ENCODE measurements around the gene PTPN3. TPM values are rescaled to one million over a fixed set of nuclear protein-coding genes. Genes with fewer than 3 reads are reported as not detected.

Gene PTPN3
- total and polyA plus RNA-seq, 10 of the 15 experiments (the other 5 are each of a cell fraction or from before 2014, with no cell fraction given): 0.18 to 1.3 (median 0.39) TPM

- no peak overlapping the region for H3K4me2 ChIP-seq (ENCODE audit: control insufficient read depth, insufficient read depth)
- H2AFZ ChIP-seq (ENCODE audit: control insufficient read depth, low read depth, low read length): no peak overlapping the region
- in situ Hi-C loops (cut with MboI): no loop called here
- H3K4me1 ChIP-seq (ENCODE audit: control insufficient read depth, insufficient read depth, low read length): no peaks in the 10 kb centered on the region
- H4K20me1 ChIP-seq (ENCODE audit: control insufficient read depth, insufficient read depth): no peaks in the 10 kb centered on the region; the same call in 1 of the 2 replicates
- ATAC-seq (no peak), DNase-seq (ENCODE audit: low read depth, low spot score) (no peak), FAIRE-seq (no peak)
- intact Hi-C loops (cut with micrococcal nuclease; ENCODE audit: unreplicated experiment): no loop called here
- POLR2A ChIA-PET: no interaction called here
- H3K36me3 ChIP-seq (ENCODE audit: control insufficient read depth in 2 of 2, insufficient read depth in 2 of 2, low read length in 1 of 2): no peaks in the 10 kb centered on the region
- CTCF ChIA-PET: interaction anchor here (1.5 to 2.9 kb wide), 2 partner anchors 13 to 16 kb away, joined by 3 to 18 read pairs; no protein-coding TSS in a partner anchor
- RAD21 ChIA-PET (ENCODE audit: unreplicated experiment): interaction anchor here (1.1 to 2.2 kb wide), 3 partner anchors 12 to 16 kb away, joined by 3 to 7 read pairs (median 3); no protein-coding TSS in a partner anchor
- H3K9me3 ChIP-seq (replicated peaks; ENCODE audit: control insufficient read depth, insufficient read depth, low read length): no peaks in the 10 kb centered on the region
- SMC1A ChIA-PET (ENCODE audit: uncharacterized antibody, unreplicated experiment): interaction anchor here (0.8 to 2.2 kb wide), 3 partner anchors 10 to 13 kb away, joined by 4 to 5 read pairs (median 5); no protein-coding TSS in a partner anchor
- no peak overlapping the region for H3K27ac ChIP-seq (ENCODE audit: control insufficient read depth, insufficient read depth)
- H3K9ac ChIP-seq (ENCODE audit: control insufficient read depth, insufficient read depth, low read length): no peak overlapping the region
- no peak for TF ChIP-seq RFX5 (IDR thresholded peaks at IDR 0.05; ENCODE audit: low read depth, low read length)
- no peak for TF ChIP-seq NFIC (IDR thresholded peaks at IDR 0.05; ENCODE audit: low read depth, low read length)
- TF ChIP-seq, protein P1, sequence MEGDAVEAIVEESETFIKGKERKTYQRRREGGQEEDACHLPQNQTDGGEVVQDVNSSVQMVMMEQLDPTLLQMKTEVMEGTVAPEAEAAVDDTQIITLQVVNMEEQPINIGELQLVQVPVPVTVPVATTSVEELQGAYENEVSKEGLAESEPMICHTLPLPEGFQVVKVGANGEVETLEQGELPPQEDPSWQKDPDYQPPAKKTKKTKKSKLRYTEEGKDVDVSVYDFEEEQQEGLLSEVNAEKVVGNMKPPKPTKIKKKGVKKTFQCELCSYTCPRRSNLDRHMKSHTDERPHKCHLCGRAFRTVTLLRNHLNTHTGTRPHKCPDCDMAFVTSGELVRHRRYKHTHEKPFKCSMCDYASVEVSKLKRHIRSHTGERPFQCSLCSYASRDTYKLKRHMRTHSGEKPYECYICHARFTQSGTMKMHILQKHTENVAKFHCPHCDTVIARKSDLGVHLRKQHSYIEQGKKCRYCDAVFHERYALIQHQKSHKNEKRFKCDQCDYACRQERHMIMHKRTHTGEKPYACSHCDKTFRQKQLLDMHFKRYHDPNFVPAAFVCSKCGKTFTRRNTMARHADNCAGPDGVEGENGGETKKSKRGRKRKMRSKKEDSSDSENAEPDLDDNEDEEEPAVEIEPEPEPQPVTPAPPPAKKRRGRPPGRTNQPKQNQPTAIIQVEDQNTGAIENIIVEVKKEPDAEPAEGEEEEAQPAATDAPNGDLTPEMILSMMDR (IDR thresholded peaks at IDR 0.05 in 2 of 3, conservative IDR thresholded peaks at IDR 0.05 in 1 of 3; ENCODE audit: control insufficient read depth in 2 of 3, extremely low read depth in 1 of 3, insufficient read depth in 1 of 3, low read depth in 3 of 3, low read length in 3 of 3): no peak
- TF ChIP-seq ASH2L (IDR thresholded peaks at IDR 0.05; ENCODE audit: borderline replicate concordance, low read depth): no peak
- no peak for TF ChIP-seq HDAC6 (IDR thresholded peaks at IDR 0.05; ENCODE audit: unreplicated experiment)
- no peaks in the 10 kb centered on the region for H3K79me2 ChIP-seq (ENCODE audit: control insufficient read depth, insufficient read depth, low read length)
- BruUV-seq (replicated peaks): no TSS peak
- no peaks in the 10 kb centered on the region for H3K27me3 ChIP-seq (replicated peaks in 1 of 2; ENCODE audit: control insufficient read depth in 2 of 2, insufficient read depth in 2 of 2, low read length in 1 of 2)
- H3K4me3 ChIP-seq: no peak overlapping the region
Measured at GRCh38 chr9:109454041-109454440, 44.1 kb downstream of the PTPN3 start.

Data from GM12878 (cell line).